Astrocyte (in vitro differentiated cells and primary cell): ENCODE measurements around the gene RMP24.
A peak's percentile ranks its signal among the peaks of the same experiment; 100 is the strongest.

Source experiments
- DNase-seq: peaks from one replicate; pipeline ENCODE4 v3.0.0-alpha.2; 2010; ENCODE audit warnings: low read depth
- FAIRE-seq: peaks from 2 replicates; lab custom pipeline; 2011; peaks lifted over from hg19 to GRCh38; lab: Jason Lieb, UNC
- H2AFZ ChIP-seq: 2 replicates; pipeline ENCODE4 v1.6.0; 2012; ENCODE audit warnings: low read depth, low read length, inconsistent platforms
- H3K27ac ChIP-seq: 2 replicates; pipeline ENCODE4 v1.5.1; 2011; ENCODE audit warnings: low read depth, low read length, inconsistent platforms
- H3K27me3 ChIP-seq: 2 replicates; pipeline ENCODE4 v1.6.0; 2011; ENCODE audit warnings: low read length, inconsistent platforms; ENCODE audit not compliant: insufficient read depth
- H3K36me3 ChIP-seq: 2 replicates; pipeline ENCODE4 v1.5.1; 2011; ENCODE audit warnings: low read length, inconsistent platforms; ENCODE audit not compliant: insufficient read depth
- H3K4me1 ChIP-seq: 2 replicates; pipeline ENCODE4 v1.5.1; 2011; ENCODE audit warnings: low read length, inconsistent platforms; ENCODE audit not compliant: insufficient read depth
- H3K4me2 ChIP-seq: 2 replicates; pipeline ENCODE4 v1.6.0; 2012; ENCODE audit warnings: low read length, inconsistent platforms
- H3K4me3 ChIP-seq: 2 replicates; pipeline ENCODE4 v1.5.1; 2011; ENCODE audit warnings: low read depth, mild to moderate bottlenecking, low read length, inconsistent platforms; ENCODE audit not compliant: insufficient read depth
- H3K79me2 ChIP-seq: 2 replicates; pipeline ENCODE4 v1.6.0; 2012; ENCODE audit warnings: mild to moderate bottlenecking, low read length, inconsistent platforms; ENCODE audit not compliant: insufficient read depth
- H3K9ac ChIP-seq: 2 replicates; pipeline ENCODE4 v1.6.0; 2012; ENCODE audit warnings: mild to moderate bottlenecking, low read length, inconsistent platforms
- H3K9me3 ChIP-seq: 2 replicates; pipeline ENCODE4 v1.5.1; 2012; ENCODE audit warnings: low read depth, mild to moderate bottlenecking, low read length, inconsistent platforms; ENCODE audit not compliant: insufficient read depth
- H4K20me1 ChIP-seq: 2 replicates; pipeline ENCODE4 v1.6.0; 2012; ENCODE audit warnings: low read length, inconsistent platforms; ENCODE audit not compliant: insufficient read depth
- H3K27ac Mint-ChIP-seq: one replicate; pipeline ENCODE4 v1.8.0; 2021; ENCODE audit warnings: mild to moderate bottlenecking, mixed read lengths; ENCODE audit not compliant: unreplicated experiment
- H3K27me3 Mint-ChIP-seq: one replicate; pipeline ENCODE4 v1.8.0; 2021; ENCODE audit warnings: low read depth, mixed read lengths; ENCODE audit not compliant: unreplicated experiment
- H3K36me3 Mint-ChIP-seq: one replicate; pipeline ENCODE4 v1.8.0; 2021; ENCODE audit warnings: low read depth, mixed read lengths; ENCODE audit not compliant: unreplicated experiment
- H3K4me1 Mint-ChIP-seq: one replicate; pipeline ENCODE4 v1.8.0; 2021; ENCODE audit warnings: low read depth, mixed read lengths; ENCODE audit not compliant: unreplicated experiment
- H3K4me3 Mint-ChIP-seq: one replicate; pipeline ENCODE4 v1.8.0; 2021; ENCODE audit warnings: mild to moderate bottlenecking, moderate library complexity, mixed read lengths; ENCODE audit not compliant: unreplicated experiment
- H3K9me3 Mint-ChIP-seq: one replicate; pipeline ENCODE4 v1.8.0; 2021; ENCODE audit warnings: mild to moderate bottlenecking, mixed read lengths; ENCODE audit not compliant: unreplicated experiment
- CTCF ChIP-seq: IDR thresholded peaks from 2 replicates; pipeline ENCODE4 v1.5.1; 2011; ENCODE audit warnings: low read depth, mild to moderate bottlenecking, inconsistent platforms, low read length, moderate library complexity; ENCODE audit not compliant: insufficient read depth
- EZH2 ChIP-seq: IDR thresholded peaks from 2 replicates; pipeline ENCODE4 v1.6.1; 2012; ENCODE audit warnings: mild to moderate bottlenecking, low read length, inconsistent platforms; ENCODE audit not compliant: insufficient read depth

RMP24 gene

GRCh38 chr18:35973650-35974049 is 1.2 kb downstream of the RMP24 start:
- Mint-ChIP-seq H3K27me3 (no peaks in the 10 kb centered on the region), H3K27ac (peak overlapping the region; percentile 63), H3K4me3 (peak overlapping the region; percentile 100), H3K4me1 (peaks cover 20% of the 10 kb centered on the region), H3K36me3 (peaks cover 9% of the 10 kb centered on the region), H3K9me3 (no peaks in the 10 kb centered on the region)
- no peak for TF ChIP-seq CTCF
- TF ChIP-seq EZH2: no peak
- DNase-seq (no peak), FAIRE-seq (no peak)
- Histone ChIP-seq H3K9ac (peak overlapping the region; percentile 94), H3K4me3 (peak overlapping the region; percentile 99), H3K27ac (no peak overlapping the region), H3K4me1 (peaks cover 13% of the 10 kb centered on the region), H3K27me3 (no peaks in the 10 kb centered on the region), H2AFZ (no peak overlapping the region), H3K4me2 (peak overlapping the region; percentile 95), H4K20me1 (no peaks in the 10 kb centered on the region), H3K79me2 (peaks cover 33% of the 10 kb centered on the region), H3K36me3 (peaks cover 33% of the 10 kb centered on the region), H3K9me3 (no peaks in the 10 kb centered on the region)

- peaks cover 33% of the 10 kb centered on the region for H3K79me2 ChIP-seq
- Mint-ChIP-seq H3K36me3 (peaks cover 10% of the 10 kb centered on the region), H3K27ac (peak overlapping the region; percentile 63), H3K4me3 (peak overlapping the region; percentile 100), H3K4me1 (peaks cover 20% of the 10 kb centered on the region), H3K27me3 (no peaks in the 10 kb centered on the region), H3K9me3 (no peaks in the 10 kb centered on the region)
- H3K4me2 ChIP-seq: peak overlapping the region; percentile 95
- H3K9ac ChIP-seq: no peak overlapping the region
- H3K9me3 ChIP-seq: no peaks in the 10 kb centered on the region
- DNase-seq (no peak), FAIRE-seq (no peak)
- no peaks in the 10 kb centered on the region for H4K20me1 ChIP-seq
- H2AFZ ChIP-seq: no peak overlapping the region
- H3K4me3 ChIP-seq: peak overlapping the region; percentile 25
- H3K4me1 ChIP-seq: peaks cover 13% of the 10 kb centered on the region
- peaks cover 38% of the 10 kb centered on the region for H3K36me3 ChIP-seq
- H3K27me3 ChIP-seq: no peaks in the 10 kb centered on the region
- TF ChIP-seq EZH2 (no peak), CTCF (no peak)
- no peak overlapping the region for H3K27ac ChIP-seq
Observed at GRCh38 chr18:35974181-35974580, 1.7 kb downstream of the RMP24 start.

DNA sequence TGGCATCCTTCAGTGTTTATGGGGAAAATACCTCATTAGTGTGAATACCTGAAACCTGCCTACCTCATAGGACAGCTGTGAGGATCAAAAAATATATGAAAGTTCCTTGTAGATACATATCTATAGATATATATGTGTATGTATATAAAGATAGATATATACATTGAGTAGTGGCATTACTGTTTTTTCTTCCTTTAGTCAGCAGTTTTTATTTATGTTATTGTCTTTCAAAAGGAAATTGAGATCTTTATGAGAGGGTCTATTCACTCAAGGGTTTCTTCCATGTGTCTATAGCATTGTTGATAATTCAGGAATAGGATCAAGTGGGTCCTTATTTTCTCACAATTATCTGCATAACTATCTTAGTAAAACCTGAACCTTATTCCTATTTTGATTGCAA is 6.6 kb downstream of the RMP24 start:
- Histone ChIP-seq H3K4me3 (no peak overlapping the region), H3K4me2 (no peak overlapping the region), H3K36me3 (peaks cover 50% of the 10 kb centered on the region), H4K20me1 (no peaks in the 10 kb centered on the region), H3K27ac (no peak overlapping the region), H3K4me1 (peaks cover 8% of the 10 kb centered on the region), H3K79me2 (peaks cover 17% of the 10 kb centered on the region), H3K27me3 (no peaks in the 10 kb centered on the region), H3K9me3 (no peaks in the 10 kb centered on the region), H2AFZ (no peak overlapping the region), H3K9ac (no peak overlapping the region)
- Mint-ChIP-seq H3K27me3 (no peaks in the 10 kb centered on the region), H3K27ac (no peak overlapping the region), H3K9me3 (no peaks in the 10 kb centered on the region), H3K4me1 (peaks cover 8% of the 10 kb centered on the region), H3K36me3 (peaks cover 12% of the 10 kb centered on the region), H3K4me3 (no peak overlapping the region)
- TF ChIP-seq CTCF: no peak
- TF ChIP-seq EZH2: no peak
- DNase-seq (no peak), FAIRE-seq (no peak)
